Sigmoid colon (tissue), 4 donors: ENCODE data around the gene CABP4.
"Not testable (repeated sequence)": the region's sequence is repeated elsewhere in the genome, so short reads cannot be mapped to it uniquely, and the experiment has no call there.

Experiments
- POLR2A ChIP-seq, 2 donors: fragments of 450-650 bp; IDR thresholded peaks; one replicate each; pipeline ENCODE4 v1.6.1; 2016; ENCODE audit warnings: antibody characterized with exemption in 2 of 2, mild to moderate bottlenecking in 2 of 2, moderate library complexity in 2 of 2
- POLR2AphosphoS5 ChIP-seq, 4 donors: sonication (generic); formaldehyde crosslinking; IDR thresholded peaks; one replicate each; pipeline ENCODE4 v1.6.1; 2017; ENCODE audit warnings: antibody characterized with exemption in 4 of 4

GRCh38 chr11:67465530-67465929, 10.4 kb downstream of the CABP4 start:
- not testable (repeated sequence) for TF ChIP-seq POLR2A, POLR2AphosphoS5 (IDR thresholded peaks at IDR 0.05)
